SW 1271 (cell line): Measurements from ENCODE around the gene WBP2NL.
"Not testable (repeated sequence)": the region's sequence is repeated elsewhere in the genome, so short reads cannot be mapped to it uniquely, and the experiment has no call there.

ENCODE experiments used
- DNase-seq, 2 experiments: peaks; one replicate each; lab custom pipeline; 2025; lab: John Stamatoyannopoulos, UW

The WBP2NL gene

GRCh38 chr22:42033263-42034181 lies 34.9 kb downstream of the WBP2NL start:
- DNase-seq: no peak

- DNase-seq: no peak
Observed at GRCh38 chr22:42035256-42035655, 36.7 kb downstream of the WBP2NL start.

- DNase-seq: no peak
Observed at GRCh38 chr22:42039271-42039670, 40.7 kb downstream of the WBP2NL start.

- DNase-seq: no peak
Observed at GRCh38 chr22:42041784-42042183, 43.2 kb downstream of the WBP2NL start.

GRCh38 chr22:42050641-42051180 lies 52.1 kb downstream of the WBP2NL start:
- DNase-seq: no peak

- no peak for DNase-seq
Observed at GRCh38 chr22:42052765-42053164, 54.2 kb downstream of the WBP2NL start.

GRCh38 chr22:42056757-42057511 lies 58.3 kb downstream of the WBP2NL start:
- DNase-seq: no peak

- DNase-seq: no peak
Observed at GRCh38 chr22:42060489-42060888, 61.9 kb downstream of the WBP2NL start.

- no peak for DNase-seq
Observed at GRCh38 chr22:42061041-42061440, 62.5 kb downstream of the WBP2NL start.

- DNase-seq: no peak
Observed at GRCh38 chr22:42062506-42063170, 64.0 kb downstream of the WBP2NL start.

- no peak for DNase-seq
Observed at GRCh38 chr22:42064629-42065028, 66.0 kb downstream of the WBP2NL start.

- no peak for DNase-seq
Observed at GRCh38 chr22:42065438-42066125, 67.0 kb downstream of the WBP2NL start.

GRCh38 chr22:42066126-42066761 lies 67.7 kb downstream of the WBP2NL start:
- no peak for DNase-seq

- no peak for DNase-seq
Observed at GRCh38 chr22:42066937-42067336, 68.3 kb downstream of the WBP2NL start.

- no peak for DNase-seq
Observed at GRCh38 chr22:42067671-42068251, 69.2 kb downstream of the WBP2NL start.

- DNase-seq: no peak
Observed at GRCh38 chr22:42068291-42068690, 69.7 kb downstream of the WBP2NL start.

GRCh38 chr22:42069801-42070516 lies 71.4 kb downstream of the WBP2NL start:
- no peak for DNase-seq

GRCh38 chr22:42070517-42071422 lies 72.2 kb downstream of the WBP2NL start, which contains the start of gene NAGA:
NAGA (minus strand) TSS chr22:42070812; CDS start chr22:42070297, 515 bp downstream.
- DNase-seq: peak; percentile 80 to 94

GRCh38 chr22:42071508-42071907 lies 72.9 kb downstream of the WBP2NL start:
- DNase-seq: not testable (repeated sequence)
